Measurements from ENCODE around the gene FOXQ1. TPM values are rescaled to one million over a fixed set of nuclear protein-coding genes. Genes with fewer than 3 reads are reported as not detected.
A peak's percentile ranks its signal among the peaks of the same experiment; 100 is the strongest.

Gene FOXQ1
- total and polyA plus RNA-seq, 2 of the 13 experiments (the other 11 are each of a cell fraction or from before 2014, with no cell fraction given) = 35.2 to 39.8 TPM

GRCh38 chr6:1267790-1268762 lies 43.8 kb upstream of the FOXQ1 start (continued):
- peak; percentile 100 for TF ChIP-seq PAXIP1 (CRISPR knock-in tag; conservative IDR thresholded peaks at IDR 0.05)
- TF ChIP-seq ZNF510 (CRISPR knock-in tag; IDR thresholded peaks at IDR 0.05; ENCODE audit: low read depth) = 0 out of 2 replicates have a peak, but pooled peaks have one; percentile 63

GRCh38 chr6:1271071-1271763 lies 40.7 kb upstream of the FOXQ1 start:
- Histone ChIP-seq H2AFZ (ENCODE audit: low read length) (no peak overlapping the region), H3K4me3 (replicated peaks in 1 of 3; ENCODE audit: insufficient read depth in 1 of 3, low read depth in 2 of 3, low read length in 3 of 3) (no peak overlapping the region), H3K36me3 (replicated peaks in 1 of 2; ENCODE audit: control insufficient read depth in 1 of 2, insufficient read depth in 2 of 2, low read length in 2 of 2) (no peaks in the 10 kb centered on the region), H4K20me1 (ENCODE audit: insufficient read depth, low read length) (no peaks in the 10 kb centered on the region), H3K79me2 (ENCODE audit: insufficient read depth, low read length) (no peaks in the 10 kb centered on the region), H3K9ac (ENCODE audit: insufficient read depth, low read depth, low read length) (no peak overlapping the region), H3K27me3 (ENCODE audit: control insufficient read depth in 1 of 2, insufficient read depth in 2 of 2, low read length in 2 of 2) (no peaks in the 10 kb centered on the region), H3K27ac (ENCODE audit: extremely low read length, insufficient read depth, low read length) (no peak overlapping the region), H3K9me3 (ENCODE audit: low read length) (peaks cover 13% of the 10 kb centered on the region), H3K4me2 (ENCODE audit: low read depth, low read length) (no peak overlapping the region), H3K4me1 (ENCODE audit: insufficient read depth, low read length) (peaks cover 53% of the 10 kb centered on the region)
- intact Hi-C loops (cut with micrococcal nuclease; ENCODE audit: unreplicated experiment) = no loop called here
- POLR2A ChIA-PET = no interaction called here
- no peak for FAIRE-seq
- BruUV-seq (replicated peaks) = no TSS peak
- DNase-seq (ENCODE audit: low spot score) = no peak
- ATAC-seq = no peak
- in situ Hi-C loops (cut with HindIII; ENCODE audit: extremely low pct_ligation_motif_present, low pct_unique_long_range_greater_than_20kb) = no loop called here
- 94% methylated on average over 11 of the region's 11 CpGs for WGBS (ENCODE audit: low lambda C conversion rate)
- CTCF ChIA-PET (ENCODE audit: low intra/inter-chr PET ratio, low total read pairs) = no interaction called here
- TF ChIP-seq FLYWCH1 (CRISPR knock-in tag; IDR thresholded peaks at IDR 0.05) (0 out of 2 replicates have a peak, but pooled peaks have one; percentile 24), PCBP2 (optimal IDR thresholded peaks at IDR 0.05; ENCODE audit: low read depth, low read length, poor library complexity, severe bottlenecking) (no peak), RARG (CRISPR knock-in tag; IDR thresholded peaks at IDR 0.05; ENCODE audit: low read depth) (no peak), ZNF687 (CRISPR knock-in tag; IDR thresholded peaks at IDR 0.05) (peak; percentile 33; the same call in 1 of the 2 replicates), POGZ (CRISPR knock-in tag; IDR thresholded peaks at IDR 0.05) (0 out of 2 replicates have a peak, but pooled peaks have one; percentile 15), SRF (IDR thresholded peaks at IDR 0.05; ENCODE audit: low read depth, low read length) (no peak), ZBTB33 (CRISPR knock-in tag; IDR thresholded peaks at IDR 0.05) (peak; percentile 71), ATF7-NPFF (CRISPR knock-in tag; IDR thresholded peaks at IDR 0.05; ENCODE audit: low read depth) (no peak)
